Neutrophil (primary cell): ENCODE measurements around the gene CCR6.

Source experiments
- H3K27ac ChIP-seq: fragments of 200-600 bp; sonication (generic); 2 replicates; pipeline ENCODE4 v1.5.1; 2016; ENCODE audit warnings: mild to moderate bottlenecking, moderate library complexity
- H3K27me3 ChIP-seq: fragments of 200-600 bp; sonication (generic); 2 replicates; pipeline ENCODE4 v1.6.0; 2016; ENCODE audit warnings: mild to moderate bottlenecking
- H3K36me3 ChIP-seq: fragments of 200-600 bp; sonication (generic); 2 replicates; pipeline ENCODE4 v1.5.1; 2017
- H3K4me1 ChIP-seq, 2 experiments: fragments of 200-600 bp in 1 of 2; sonication (generic) in 1 of 2; 1 replicate in 1 of 2; 2 replicates in 1 of 2; pipeline versions ENCODE4 v1.5.1 to v1.6.1; 2013 to 2016; ENCODE audit warnings: low read depth in 1 of 2, low read length in 1 of 2, mild to moderate bottlenecking in 1 of 2, moderate library complexity in 1 of 2; ENCODE audit not compliant: control insufficient read depth in 1 of 2, insufficient read depth in 1 of 2
- H3K4me3 ChIP-seq, 2 experiments: fragments of 200-600 bp in 1 of 2; sonication (generic) in 1 of 2; 1 replicate in 1 of 2; 2 replicates in 1 of 2; pipeline ENCODE4 v1.5.1; 2013 to 2016; ENCODE audit warnings: low read depth in 1 of 2, low read length in 1 of 2, mild to moderate bottlenecking in 1 of 2, moderate library complexity in 1 of 2
- H3K9me3 ChIP-seq: fragments of 200-600 bp; sonication (generic); 2 replicates; pipeline ENCODE4 v1.5.1; 2016
- TF ChIP-seq, protein P1 (sequence below): fragments of 200-600 bp; sonication (generic); IDR thresholded peaks from 2 replicates; pipeline ENCODE4 v1.5.1; 2016; ENCODE audit warnings: antibody characterized with exemption

Gene CCR6

DNA sequence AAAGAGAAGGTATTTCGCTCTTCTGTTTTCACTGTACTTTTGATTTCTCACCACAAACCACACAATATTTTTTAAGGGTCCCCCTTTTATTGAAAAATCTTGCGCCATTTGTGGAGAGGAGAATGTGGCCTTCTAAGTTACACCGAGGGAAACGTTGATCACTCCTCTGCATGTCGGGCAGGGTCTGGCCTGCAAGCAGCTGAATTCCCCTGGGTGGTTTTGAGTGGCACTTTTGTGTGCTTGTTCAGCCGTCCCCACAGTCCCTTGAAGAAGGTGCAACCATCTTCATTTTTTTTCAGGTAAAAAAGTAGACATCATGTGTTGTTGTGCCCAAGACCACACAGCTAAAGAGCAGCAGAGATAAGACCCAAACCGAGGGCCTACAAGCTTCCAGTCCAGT, 28.8 kb downstream of the CCR6 start:
- no peaks in the 10 kb centered on the region for H3K4me1 ChIP-seq
- peaks cover 8% of the 10 kb centered on the region for H3K27me3 ChIP-seq
- TF ChIP-seq, protein P1, sequence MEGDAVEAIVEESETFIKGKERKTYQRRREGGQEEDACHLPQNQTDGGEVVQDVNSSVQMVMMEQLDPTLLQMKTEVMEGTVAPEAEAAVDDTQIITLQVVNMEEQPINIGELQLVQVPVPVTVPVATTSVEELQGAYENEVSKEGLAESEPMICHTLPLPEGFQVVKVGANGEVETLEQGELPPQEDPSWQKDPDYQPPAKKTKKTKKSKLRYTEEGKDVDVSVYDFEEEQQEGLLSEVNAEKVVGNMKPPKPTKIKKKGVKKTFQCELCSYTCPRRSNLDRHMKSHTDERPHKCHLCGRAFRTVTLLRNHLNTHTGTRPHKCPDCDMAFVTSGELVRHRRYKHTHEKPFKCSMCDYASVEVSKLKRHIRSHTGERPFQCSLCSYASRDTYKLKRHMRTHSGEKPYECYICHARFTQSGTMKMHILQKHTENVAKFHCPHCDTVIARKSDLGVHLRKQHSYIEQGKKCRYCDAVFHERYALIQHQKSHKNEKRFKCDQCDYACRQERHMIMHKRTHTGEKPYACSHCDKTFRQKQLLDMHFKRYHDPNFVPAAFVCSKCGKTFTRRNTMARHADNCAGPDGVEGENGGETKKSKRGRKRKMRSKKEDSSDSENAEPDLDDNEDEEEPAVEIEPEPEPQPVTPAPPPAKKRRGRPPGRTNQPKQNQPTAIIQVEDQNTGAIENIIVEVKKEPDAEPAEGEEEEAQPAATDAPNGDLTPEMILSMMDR, result no peak
- H3K4me3 ChIP-seq, result no peak overlapping the region
- no peaks in the 10 kb centered on the region for H3K9me3 ChIP-seq
- no peaks in the 10 kb centered on the region for H3K36me3 ChIP-seq
- H3K27ac ChIP-seq, result no peak overlapping the region

DNA sequence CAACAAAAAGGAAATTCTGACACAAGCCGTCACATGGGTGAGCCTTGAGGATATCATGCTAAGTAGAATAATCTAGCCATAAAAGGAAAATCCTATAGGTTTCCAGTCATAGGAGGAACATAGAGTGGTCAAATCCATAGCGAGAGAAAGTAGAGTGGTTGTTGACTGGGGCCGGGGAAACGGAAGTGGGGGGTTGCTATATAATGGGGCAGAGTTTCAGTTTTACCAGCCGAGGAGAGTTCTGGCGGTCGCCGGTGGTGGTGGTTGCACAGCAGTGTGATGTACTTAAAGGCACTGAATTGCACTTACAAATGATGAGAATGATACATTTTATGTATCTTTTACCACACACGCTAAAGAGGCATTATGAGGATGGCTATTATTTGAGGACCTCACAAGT, 30.0 kb downstream of the CCR6 start:
- Histone ChIP-seq H3K27ac (no peak overlapping the region), H3K36me3 (no peaks in the 10 kb centered on the region), H3K9me3 (no peaks in the 10 kb centered on the region), H3K4me3 (no peak overlapping the region), H3K4me1 (no peaks in the 10 kb centered on the region), H3K27me3 (no peaks in the 10 kb centered on the region)
- TF ChIP-seq, protein P1, result no peak

DNA sequence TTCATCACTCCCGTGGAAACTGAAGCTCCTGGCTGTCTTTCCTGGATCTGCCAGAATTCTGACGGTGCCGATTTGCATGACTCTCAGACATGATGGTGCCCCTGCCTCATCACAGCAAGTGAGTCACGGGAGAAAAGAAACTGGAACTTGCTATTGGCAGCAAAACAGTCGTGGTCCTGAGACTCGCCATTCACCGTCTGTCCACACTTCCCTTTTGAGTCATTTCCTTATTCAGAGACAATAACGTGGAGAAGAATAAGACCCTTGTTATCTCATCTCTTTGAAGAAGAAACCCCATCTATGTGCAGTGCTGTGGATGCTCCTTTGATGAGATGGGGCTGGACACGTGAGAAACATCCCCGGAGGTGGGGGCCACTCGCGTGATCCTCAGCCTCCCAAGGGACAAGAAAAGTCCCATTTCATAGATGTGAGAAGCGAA, 30.6 kb downstream of the CCR6 start:
- Histone ChIP-seq H3K27ac (no peak overlapping the region), H3K36me3 (no peaks in the 10 kb centered on the region), H3K27me3 (no peaks in the 10 kb centered on the region), H3K4me3 (no peak overlapping the region), H3K4me1 (no peaks in the 10 kb centered on the region), H3K9me3 (no peaks in the 10 kb centered on the region)
- TF ChIP-seq, protein P1, result no peak

DNA sequence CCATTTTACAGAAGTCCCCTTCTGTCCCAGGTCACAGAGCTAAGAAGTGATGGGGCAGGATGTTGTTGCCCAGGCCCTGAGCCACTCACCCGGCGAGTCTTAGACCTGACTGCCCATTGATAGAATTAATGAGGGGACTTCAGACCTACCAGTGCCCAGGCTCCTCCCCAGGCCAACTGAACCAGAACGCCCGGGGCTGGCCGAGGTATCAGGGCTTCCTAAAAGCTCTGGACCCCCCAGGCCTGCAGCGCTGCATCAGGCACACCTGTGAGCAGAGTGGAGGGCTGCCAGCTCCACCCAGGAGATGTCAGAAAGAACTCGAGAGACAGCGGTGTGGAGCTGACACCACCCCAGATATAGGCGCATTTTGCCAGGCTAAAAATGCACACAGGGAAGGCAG, 31.4 kb downstream of the CCR6 start:
- no peaks in the 10 kb centered on the region for H3K36me3 ChIP-seq
- no peaks in the 10 kb centered on the region for H3K4me1 ChIP-seq
- TF ChIP-seq, protein P1, result no peak

DNA sequence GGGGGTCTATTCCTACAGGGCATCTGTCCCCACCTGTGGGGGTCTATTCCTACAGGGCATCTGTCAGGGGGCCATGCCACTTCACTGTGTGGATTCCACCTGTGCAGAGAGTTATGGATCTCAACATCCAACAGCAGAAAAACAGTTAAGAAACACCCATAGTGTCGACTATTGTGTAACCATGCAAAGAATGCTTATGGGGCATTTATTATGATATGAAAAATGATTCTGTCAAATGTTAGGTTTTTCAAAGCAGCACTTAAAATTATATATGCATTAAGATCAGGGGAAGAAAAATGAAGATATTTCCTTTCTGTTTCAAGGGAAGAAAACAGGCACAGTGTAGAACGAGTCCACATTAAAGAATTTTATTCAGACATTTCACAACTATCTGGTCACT, 32.0 kb downstream of the CCR6 start:
- TF ChIP-seq, protein P1, result no peak
- Histone ChIP-seq H3K36me3 (no peaks in the 10 kb centered on the region), H3K27me3 (no peaks in the 10 kb centered on the region), H3K9me3 (no peaks in the 10 kb centered on the region), H3K4me1 (no peaks in the 10 kb centered on the region), H3K4me3 (no peak overlapping the region), H3K27ac (no peak overlapping the region)

More for the DNA sequence above, 31.4 kb downstream of the CCR6 start:
- Histone ChIP-seq H3K9me3 (no peaks in the 10 kb centered on the region), H3K4me3 (no peak overlapping the region), H3K27me3 (no peaks in the 10 kb centered on the region), H3K27ac (no peak overlapping the region)

DNA sequence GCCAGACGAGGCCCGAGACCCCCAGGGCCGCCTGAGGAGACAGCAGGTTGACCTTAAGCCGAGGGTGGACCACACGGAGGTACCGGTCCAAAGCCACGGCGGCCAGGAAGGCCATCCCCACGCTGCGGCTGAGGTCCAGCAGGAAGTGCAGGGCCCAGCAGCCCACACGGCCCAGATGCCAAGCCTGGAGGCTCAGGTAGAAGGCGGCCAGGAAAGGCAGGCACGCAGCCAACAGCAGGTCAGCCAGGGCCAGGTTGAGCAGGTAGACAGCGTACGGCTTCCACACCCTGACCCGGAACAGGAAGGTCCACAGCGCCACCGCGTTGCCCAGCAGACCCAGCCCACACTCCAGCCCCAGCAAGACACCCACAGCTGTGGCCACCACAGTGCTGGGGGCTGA, 34.5 kb downstream of the CCR6 start:
- no peaks in the 10 kb centered on the region for H3K9me3 ChIP-seq
- no peaks in the 10 kb centered on the region for H3K36me3 ChIP-seq
- no peak overlapping the region for H3K27ac ChIP-seq
- H3K27me3 ChIP-seq, result no peaks in the 10 kb centered on the region
- no peak overlapping the region for H3K4me3 ChIP-seq
- H3K4me1 ChIP-seq, result no peaks in the 10 kb centered on the region
- TF ChIP-seq, protein P1, result no peak
